CD4-positive, CD25-positive, alpha-beta regulatory T cell (primary cell): ENCODE measurements around the gene CAP2. TPM values are rescaled to one million over a fixed set of nuclear protein-coding genes. Genes with fewer than 3 reads are reported as not detected.

Experiments used
- ATAC-seq, 2 donors: fragments of 150-1000 bp; cut with Tn5 transposase; one replicate each; pipeline ENCODE4 v1.10.0; 2021; ENCODE audit warnings: low read depth in 2 of 2, moderate number of reproducible peaks in 2 of 2, moderate library complexity in 1 of 2
- DNase-seq, 3 donors: peaks; one replicate each; pipeline versions ENCODE4 v3.0.0 to v3.0.0-alpha.2; 2012 to 2022; ENCODE audit warnings: mixed read lengths in 1 of 3
- H3K27ac ChIP-seq: one replicate; pipeline ENCODE4 v1.7.0; 2013; ENCODE audit warnings: mild to moderate bottlenecking, low read length; ENCODE audit not compliant: insufficient read depth, poor library complexity, severe bottlenecking
- H3K27me3 ChIP-seq: one replicate; pipeline ENCODE4 v1.7.0; 2013; ENCODE audit warnings: low read length; ENCODE audit not compliant: control insufficient read depth, insufficient read depth
- H3K36me3 ChIP-seq: one replicate; pipeline ENCODE4 v1.7.0; 2013; ENCODE audit warnings: mild to moderate bottlenecking, low read length, moderate library complexity; ENCODE audit not compliant: control insufficient read depth, insufficient read depth
- H3K4me1 ChIP-seq: 2 replicates; pipeline ENCODE4 v1.7.0; 2013; ENCODE audit warnings: mild to moderate bottlenecking, low read length; ENCODE audit not compliant: insufficient read depth, control insufficient read depth, poor library complexity, severe bottlenecking
- H3K4me3 ChIP-seq: one replicate; pipeline ENCODE4 v1.7.0; 2013; ENCODE audit warnings: low read depth, mild to moderate bottlenecking, low read length, moderate library complexity
- H3K9me3 ChIP-seq, 2 experiments: 1 replicate in 1 of 2; 2 replicates in 1 of 2; pipeline ENCODE4 v1.7.0; 2013; ENCODE audit warnings: low read length in 2 of 2, mild to moderate bottlenecking in 1 of 2, moderate library complexity in 1 of 2; ENCODE audit not compliant: control insufficient read depth in 2 of 2
- H3K27ac Mint-ChIP-seq, 3 donors: one replicate each; pipeline ENCODE4 v1.8.0; 2020 to 2022; ENCODE audit warnings: mild to moderate bottlenecking in 3 of 3, mixed read lengths in 3 of 3, moderate library complexity in 2 of 3
- H3K27me3 Mint-ChIP-seq: one replicate; pipeline ENCODE4 v1.8.0; 2022; ENCODE audit warnings: mild to moderate bottlenecking, mixed read lengths
- H3K36me3 Mint-ChIP-seq: one replicate; pipeline ENCODE4 v1.8.0; 2020; ENCODE audit warnings: mixed read lengths
- H3K4me1 Mint-ChIP-seq, 4 donors: one replicate each; pipeline ENCODE4 v1.8.0; 2020 to 2022; ENCODE audit warnings: mixed read lengths in 4 of 4, mild to moderate bottlenecking in 1 of 4
- H3K4me3 Mint-ChIP-seq, 4 donors: one replicate each; pipeline ENCODE4 v1.8.0; 2020 to 2022; ENCODE audit warnings: mild to moderate bottlenecking in 4 of 4, mixed read lengths in 4 of 4, moderate library complexity in 3 of 4
- H3K9me3 Mint-ChIP-seq, 7 donors: one replicate each; pipeline ENCODE4 v1.8.0; 2020 to 2022; ENCODE audit warnings: mixed read lengths in 7 of 7, mild to moderate bottlenecking in 3 of 7, moderate library complexity in 2 of 7
- polyA plus RNA-seq, 4 donors: library from polyadenylated mRNA; unstranded; fragments of 300-500 nt; fragmentation: Illumina TruSeq; gene quantifications; one replicate each; pipeline ENCODE4 v1.2.3, GENCODE V29; 2021
- total RNA-seq: library from RNA; stranded (reverse); gene quantifications from one replicate; pipeline ENCODE4 v1.2.3, GENCODE V29; 2022

CAP2 gene
- total and polyA plus RNA-seq, 5 donors from 2014 or later: not detected

- no peaks in the 10 kb centered on the region for H3K36me3 ChIP-seq
- H3K9me3 Mint-ChIP-seq: peaks cover 0 to 2% (median 0%) of the 10 kb centered on the region in 7 donors
- H3K36me3 Mint-ChIP-seq: no peaks in the 10 kb centered on the region
- H3K27ac ChIP-seq: no peak overlapping the region
- no peak overlapping the region for H3K27ac Mint-ChIP-seq
- H3K4me3 Mint-ChIP-seq: no peak overlapping the region
- H3K4me1 ChIP-seq: no peaks in the 10 kb centered on the region
- no peaks in the 10 kb centered on the region for H3K4me1 Mint-ChIP-seq
- H3K27me3 ChIP-seq: no peaks in the 10 kb centered on the region
- peaks cover 14% of the 10 kb centered on the region for H3K27me3 Mint-ChIP-seq
- no peaks in the 10 kb centered on the region for H3K9me3 ChIP-seq
- H3K4me3 ChIP-seq: no peak overlapping the region
- ATAC-seq (no peak), DNase-seq (no peak)
These were observed 24.4 kb downstream of the CAP2 start for GRCh38 chr6:17417817-17418216.

GRCh38 chr6:17418281-17419188, 25.1 kb downstream of the CAP2 start:
- no peaks in the 10 kb centered on the region for H3K9me3 ChIP-seq
- no peaks in the 10 kb centered on the region for H3K4me1 Mint-ChIP-seq
- ATAC-seq (no peak), DNase-seq (no peak)
- H3K27me3 Mint-ChIP-seq: peaks cover 14% of the 10 kb centered on the region
- no peaks in the 10 kb centered on the region for H3K27me3 ChIP-seq
- H3K36me3 ChIP-seq: no peaks in the 10 kb centered on the region
- H3K27ac Mint-ChIP-seq: no peak overlapping the region
- H3K4me3 ChIP-seq: no peak overlapping the region
- no peak overlapping the region for H3K4me3 Mint-ChIP-seq
- H3K9me3 Mint-ChIP-seq: peaks cover 0 to 2% (median 0%) of the 10 kb centered on the region in 7 donors
- no peaks in the 10 kb centered on the region for H3K36me3 Mint-ChIP-seq
- H3K4me1 ChIP-seq: no peaks in the 10 kb centered on the region
- H3K27ac ChIP-seq: no peak overlapping the region

- H3K4me3 ChIP-seq: no peak overlapping the region
- DNase-seq: no peak
- Mint-ChIP-seq H3K9me3 (peaks cover 0 to 2% (median 0%) of the 10 kb centered on the region in 7 donors), H3K4me3 (no peak overlapping the region), H3K4me1 (no peaks in the 10 kb centered on the region), H3K27me3 (peaks cover 14% of the 10 kb centered on the region), H3K36me3 (no peaks in the 10 kb centered on the region), H3K27ac (no peak overlapping the region)
- no peak overlapping the region for H3K27ac ChIP-seq
- no peak for ATAC-seq
- H3K4me1 ChIP-seq: no peaks in the 10 kb centered on the region
- no peaks in the 10 kb centered on the region for H3K27me3 ChIP-seq
- H3K9me3 ChIP-seq: no peaks in the 10 kb centered on the region
- H3K36me3 ChIP-seq: no peaks in the 10 kb centered on the region
These were observed 25.8 kb downstream of the CAP2 start for GRCh38 chr6:17419189-17419575.

GRCh38 chr6:17420368-17420767, 27.0 kb downstream of the CAP2 start:
- Histone ChIP-seq H3K9me3 (no peaks in the 10 kb centered on the region), H3K27me3 (no peaks in the 10 kb centered on the region), H3K36me3 (no peaks in the 10 kb centered on the region), H3K4me1 (no peaks in the 10 kb centered on the region), H3K4me3 (no peak overlapping the region), H3K27ac (no peak overlapping the region)
- ATAC-seq (no peak), DNase-seq (no peak)
- Mint-ChIP-seq H3K9me3 (peaks cover 0 to 2% (median 0%) of the 10 kb centered on the region in 7 donors), H3K4me1 (no peaks in the 10 kb centered on the region), H3K27me3 (peaks cover 14% of the 10 kb centered on the region), H3K4me3 (no peak overlapping the region), H3K27ac (no peak overlapping the region), H3K36me3 (no peaks in the 10 kb centered on the region)

- no peaks in the 10 kb centered on the region for H3K36me3 Mint-ChIP-seq
- Histone ChIP-seq H3K9me3 (no peaks in the 10 kb centered on the region), H3K36me3 (no peaks in the 10 kb centered on the region), H3K27me3 (no peaks in the 10 kb centered on the region), H3K27ac (no peak overlapping the region), H3K4me1 (no peaks in the 10 kb centered on the region), H3K4me3 (no peak overlapping the region)
- peaks cover 14% of the 10 kb centered on the region for H3K27me3 Mint-ChIP-seq
- no peak overlapping the region for H3K27ac Mint-ChIP-seq
- no peak overlapping the region for H3K4me3 Mint-ChIP-seq
- peaks cover 0 to 2% (median 0%) of the 10 kb centered on the region in 7 donors for H3K9me3 Mint-ChIP-seq
- ATAC-seq: no peak
- H3K4me1 Mint-ChIP-seq: no peaks in the 10 kb centered on the region
- no peak for DNase-seq
These were observed 28.0 kb downstream of the CAP2 start for GRCh38 chr6:17421406-17421805.

- Mint-ChIP-seq H3K36me3 (no peaks in the 10 kb centered on the region), H3K27me3 (peaks cover 13% of the 10 kb centered on the region), H3K4me1 (no peaks in the 10 kb centered on the region), H3K27ac (no peak overlapping the region), H3K9me3 (no peaks in the 10 kb centered on the region), H3K4me3 (no peak overlapping the region)
- no peak overlapping the region for H3K4me3 ChIP-seq
- H3K27me3 ChIP-seq: no peaks in the 10 kb centered on the region
- no peak for ATAC-seq
- DNase-seq: no peak
- no peaks in the 10 kb centered on the region for H3K36me3 ChIP-seq
- H3K27ac ChIP-seq: no peak overlapping the region
- no peaks in the 10 kb centered on the region for H3K9me3 ChIP-seq
- no peaks in the 10 kb centered on the region for H3K4me1 ChIP-seq
These were observed 29.6 kb downstream of the CAP2 start for GRCh38 chr6:17423026-17423425.

GRCh38 chr6:17427062-17427461, 33.7 kb downstream of the CAP2 start:
- Histone ChIP-seq H3K9me3 (no peaks in the 10 kb centered on the region), H3K27ac (no peak overlapping the region), H3K4me3 (no peak overlapping the region), H3K36me3 (no peaks in the 10 kb centered on the region), H3K4me1 (no peaks in the 10 kb centered on the region), H3K27me3 (no peaks in the 10 kb centered on the region)
- Mint-ChIP-seq H3K4me3 (no peak overlapping the region), H3K36me3 (no peaks in the 10 kb centered on the region), H3K4me1 (no peaks in the 10 kb centered on the region), H3K9me3 (no peaks in the 10 kb centered on the region), H3K27ac (no peak overlapping the region), H3K27me3 (peaks cover 5% of the 10 kb centered on the region)
- DNase-seq (no peak), ATAC-seq (no peak)

- no peak overlapping the region for H3K27ac ChIP-seq
- no peak for ATAC-seq
- Mint-ChIP-seq H3K27me3 (peaks cover 5% of the 10 kb centered on the region), H3K9me3 (no peaks in the 10 kb centered on the region), H3K4me3 (no peak overlapping the region), H3K36me3 (no peaks in the 10 kb centered on the region), H3K27ac (no peak overlapping the region), H3K4me1 (no peaks in the 10 kb centered on the region)
- no peaks in the 10 kb centered on the region for H3K36me3 ChIP-seq
- H3K4me1 ChIP-seq: no peaks in the 10 kb centered on the region
- no peaks in the 10 kb centered on the region for H3K27me3 ChIP-seq
- no peak overlapping the region for H3K4me3 ChIP-seq
- H3K9me3 ChIP-seq: no peaks in the 10 kb centered on the region
- no peak for DNase-seq
These were observed 34.2 kb downstream of the CAP2 start for GRCh38 chr6:17427617-17428016.
